K562 (cell line): ENCODE results near the gene PIN4. TPM values are rescaled to one million over a fixed set of nuclear protein-coding genes. Genes with fewer than 3 reads are reported as not detected.

ENCODE experiments used
- ATAC-seq: fragments of 200-7000 bp; cut with Tn5 transposase; 3 replicates; pipeline ENCODE4 v1.9.1; 2020; ENCODE audit warnings: moderate library complexity
- BruUV-seq: library from RNA; stranded (reverse); fragments of 400-500 nt; replicated peaks from 2 replicates; lab custom pipeline; 2021; lab: Mats Ljungman, UMichigan
- CTCF ChIA-PET: fragments of 300-600 bp; formaldehyde crosslinking; extraction: SDS; loops from one replicate; lab custom pipeline; 2021; ENCODE audit warnings: low intra/inter-chr PET ratio; lab: Yijun Ruan, JAX
- POLR2A ChIA-PET: fragments of 300-600, 350-650 bp; sonication (Branson Sonifier 250); formaldehyde crosslinking; extraction: SDS; loops from one replicate; lab custom pipeline; 2021; ENCODE audit warnings: antibody characterized with exemption, inconsistent platforms; lab: Yijun Ruan, JAX
- DNase-seq, 4 experiments: peaks; one replicate each; pipeline versions ENCODE4 v3.0.0 to v3.0.0-alpha.2; 2011 to 2018; ENCODE audit warnings: low spot score in 3 of 4, mixed read lengths in 3 of 4; ENCODE audit errors: extremely low read depth in 1 of 4
- FAIRE-seq: peaks from 2 replicates; lab custom pipeline; 2011; peaks lifted over from hg19 to GRCh38; lab: Jason Lieb, UNC
- H2AFZ ChIP-seq: 2 replicates; pipeline ENCODE4 v1.6.0; 2011; ENCODE audit warnings: low read depth, low read length, control low read depth, inconsistent platforms
- H3K27ac ChIP-seq: fragments of 200-600 bp; 3 replicates; pipeline ENCODE4 v1.8.0; 2011; ENCODE audit warnings: low read depth, mild to moderate bottlenecking, control low read depth, inconsistent platforms, low read length, moderate library complexity, mixed read lengths; ENCODE audit errors: extremely low read depth
- H3K27me3 ChIP-seq, 2 experiments: fragments of 300-600 bp in 1 of 2; 2 replicates in 1 of 2; 3 replicates in 1 of 2; pipeline versions ENCODE4 v1.6.0 to v1.8.0; 2011; ENCODE audit warnings: inconsistent platforms in 2 of 2, low read length in 2 of 2, mild to moderate bottlenecking in 1 of 2, mixed read lengths in 1 of 2, moderate library complexity in 1 of 2; ENCODE audit not compliant: control insufficient read depth in 2 of 2, insufficient read depth in 2 of 2
- H3K36me3 ChIP-seq: fragments of 300-600 bp; 3 replicates; pipeline ENCODE4 v1.8.0; 2011; ENCODE audit warnings: mild to moderate bottlenecking, low read length, inconsistent platforms; ENCODE audit not compliant: control insufficient read depth, insufficient read depth
- H3K4me1 ChIP-seq, 2 experiments: fragments of 200-600 bp in 1 of 2; replicated peaks in 1 of 2; 2 replicates in 1 of 2; 3 replicates in 1 of 2; pipeline versions ENCODE4 v1.5.1 to v1.8.0; 2011; ENCODE audit warnings: inconsistent platforms in 2 of 2, low read length in 2 of 2, mild to moderate bottlenecking in 1 of 2, mixed read lengths in 1 of 2, moderate library complexity in 1 of 2; ENCODE audit not compliant: control insufficient read depth in 2 of 2, insufficient read depth in 2 of 2
- H3K4me2 ChIP-seq: 2 replicates; pipeline ENCODE4 v1.6.1; 2011; ENCODE audit warnings: low read length, control low read depth, inconsistent platforms, mixed read lengths; ENCODE audit not compliant: insufficient read depth
- H3K4me3 ChIP-seq: fragments of 200-600 bp; sonication (generic), shearing (Covaris generic); 2 replicates; pipeline ENCODE4 v1.5.1; 2016; ENCODE audit warnings: control low read depth, inconsistent platforms
- H3K79me2 ChIP-seq: fragments of 200-600 bp; 3 replicates; pipeline ENCODE4 v1.8.0; 2011; ENCODE audit warnings: low read length, inconsistent platforms; ENCODE audit not compliant: control insufficient read depth, insufficient read depth
- H3K9ac ChIP-seq, 2 experiments: 2 replicates each; pipeline versions ENCODE4 v1.6.0 to v1.6.1; 2011; ENCODE audit warnings: low read depth in 2 of 2, low read length in 2 of 2, control low read depth in 1 of 2, inconsistent platforms in 1 of 2, mild to moderate bottlenecking in 1 of 2, mixed read lengths in 1 of 2; ENCODE audit not compliant: insufficient read depth in 1 of 2
- H3K9me1 ChIP-seq: one replicate; pipeline ENCODE4 v1.6.0; 2011; ENCODE audit warnings: inconsistent platforms, mild to moderate bottlenecking, low read length, moderate library complexity; ENCODE audit not compliant: control insufficient read depth, insufficient read depth
- H3K9me3 ChIP-seq: replicated peaks from 2 replicates; pipeline ENCODE4 v1.5.1; 2011; ENCODE audit warnings: low read depth, low read length, inconsistent platforms; ENCODE audit not compliant: control insufficient read depth, insufficient read depth
- H4K20me1 ChIP-seq: replicated peaks from 2 replicates; pipeline ENCODE4 v1.6.1; 2011; ENCODE audit warnings: low read length, inconsistent platforms, mixed read lengths; ENCODE audit not compliant: control insufficient read depth, insufficient read depth
- FOXJ3 ChIP-seq: sonication (generic); formaldehyde crosslinking; IDR thresholded peaks from 2 replicates; pipeline ENCODE4 v1.4.0; 2020; ENCODE audit warnings: mild to moderate bottlenecking, missing genetic modification reagents
- NUFIP1 ChIP-seq: fragments of 450-650 bp; IDR thresholded peaks from 2 replicates; pipeline ENCODE4 v1.6.1; 2018; ENCODE audit not compliant: partially characterized antibody
- PHF8 ChIP-seq: fragments of 200-600 bp; sonication (generic); IDR thresholded peaks from 2 replicates; pipeline ENCODE4 v1.6.1; 2012; ENCODE audit warnings: mixed run types, mild to moderate bottlenecking, inconsistent platforms, low read length, moderate library complexity, borderline replicate concordance
- WGBS: fragments of 100-300 bp; shearing (Covaris generic); methylation state at CpG from one replicate; pipeline ENCODE4 v1.1.6; 2016; ENCODE audit warnings: low coverage, mixed read lengths; ENCODE audit not compliant: insufficient coverage; ENCODE audit errors: missing lambda C conversion rate; 5-methylcytosine and 5-hydroxymethylcytosine counted together
- in situ Hi-C: fragments of 300-500 bp; cut with MboI; formaldehyde crosslinking; loops from 4 replicates; pipeline ENCODE4 v1.15.0; 2018; ENCODE audit warnings: inconsistent platforms, mixed read lengths
- intact Hi-C: fragments of 100-400 bp; cut with micrococcal nuclease; formaldehyde crosslinking; loops from 2 replicates; pipeline ENCODE4 v1.14.2; 2022
- polyA plus RNA-seq, 8 experiments: library from polyadenylated mRNA; depleted of rRNA in 4 of 8; stranded (reverse) in 5 of 8; unstranded in 3 of 8; fragments of >200 nt; fragmentation: Nextera tagmentation in 2 of 8; fragmentation: Illumina TruSeq in 1 of 8; extraction: Ambion mirVana in 2 of 8; extraction: Trizol in 1 of 8; gene quantifications; 2 replicates each; pipeline versions ENCODE4 v1.2.1 to v1.2.3, GENCODE V29; 2011 to 2014; ENCODE audit warnings: inconsistent platforms in 1 of 8, missing spikeins in 1 of 8
- total RNA-seq, 7 experiments: library from RNA; depleted of rRNA in 6 of 7; stranded (reverse); fragments of >200 nt in 6 of 7; fragmentation: Illumina TruSeq in 2 of 7; extraction: Trizol in 2 of 7; gene quantifications; 2 replicates each; pipeline versions ENCODE4 v1.2.1 to v1.2.3, GENCODE V29; 2011 to 2021; ENCODE audit warnings: low replicate concordance in 1 of 7
- TF ChIP-seq, protein P1 (sequence below): sonication (generic); formaldehyde crosslinking; IDR thresholded peaks from 2 replicates; pipeline ENCODE4 v1.8.1; 2023; ENCODE audit warnings: mild to moderate bottlenecking, missing genetic modification reagents
- TF ChIP-seq, protein P2 (sequence below): fragments of 450-650 bp; IDR thresholded peaks from 2 replicates; pipeline ENCODE4 v1.6.1; 2017; ENCODE audit warnings: antibody characterized with exemption

PIN4 gene
- total and polyA plus RNA-seq, 9 of the 15 experiments (the other 6 are each of a cell fraction or from before 2014, with no cell fraction given), result 10.0 to 132 (median 45.6) TPM

DNA sequence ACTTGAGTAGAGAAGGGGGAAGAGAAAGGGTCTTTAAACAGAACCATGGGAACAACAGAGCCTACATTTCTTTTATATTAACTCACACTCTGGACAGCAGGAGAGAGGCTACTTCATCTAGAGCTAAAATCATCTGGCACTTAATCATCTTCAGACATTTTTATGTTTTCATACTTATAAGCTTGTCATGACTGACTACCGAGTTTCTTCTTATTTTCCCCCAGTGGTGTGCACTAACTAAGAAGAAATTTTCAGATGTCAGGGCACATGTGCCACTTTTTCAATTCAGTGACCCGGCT is 38.0 kb upstream of the PIN4 start:
- Histone ChIP-seq H3K36me3 (no peaks in the 10 kb centered on the region), H2AFZ (no peak overlapping the region), H3K4me3 (no peak overlapping the region), H3K9me1 (no peaks in the 10 kb centered on the region), H3K4me1 (no peaks in the 10 kb centered on the region), H3K27me3 (peaks cover 6 to 43% of the 10 kb centered on the region in 2 experiments; a peak in 3 of 5 replicates), H3K9me3 (no peaks in the 10 kb centered on the region), H3K79me2 (no peaks in the 10 kb centered on the region), H3K4me2 (no peak overlapping the region), H4K20me1 (no peaks in the 10 kb centered on the region), H3K27ac (no peak overlapping the region), H3K9ac (no peak overlapping the region)
- ChIA-PET POLR2A (interaction anchor here (1.1 kb wide), 1 partner anchor 12 kb away, joined by 5 read pairs; no protein-coding TSS in a partner anchor), CTCF (no interaction called here)
- TF ChIP-seq NUFIP1, result no peak
- no peak for TF ChIP-seq FOXJ3 (CRISPR knock-in tag)
- TF ChIP-seq, protein P1, sequence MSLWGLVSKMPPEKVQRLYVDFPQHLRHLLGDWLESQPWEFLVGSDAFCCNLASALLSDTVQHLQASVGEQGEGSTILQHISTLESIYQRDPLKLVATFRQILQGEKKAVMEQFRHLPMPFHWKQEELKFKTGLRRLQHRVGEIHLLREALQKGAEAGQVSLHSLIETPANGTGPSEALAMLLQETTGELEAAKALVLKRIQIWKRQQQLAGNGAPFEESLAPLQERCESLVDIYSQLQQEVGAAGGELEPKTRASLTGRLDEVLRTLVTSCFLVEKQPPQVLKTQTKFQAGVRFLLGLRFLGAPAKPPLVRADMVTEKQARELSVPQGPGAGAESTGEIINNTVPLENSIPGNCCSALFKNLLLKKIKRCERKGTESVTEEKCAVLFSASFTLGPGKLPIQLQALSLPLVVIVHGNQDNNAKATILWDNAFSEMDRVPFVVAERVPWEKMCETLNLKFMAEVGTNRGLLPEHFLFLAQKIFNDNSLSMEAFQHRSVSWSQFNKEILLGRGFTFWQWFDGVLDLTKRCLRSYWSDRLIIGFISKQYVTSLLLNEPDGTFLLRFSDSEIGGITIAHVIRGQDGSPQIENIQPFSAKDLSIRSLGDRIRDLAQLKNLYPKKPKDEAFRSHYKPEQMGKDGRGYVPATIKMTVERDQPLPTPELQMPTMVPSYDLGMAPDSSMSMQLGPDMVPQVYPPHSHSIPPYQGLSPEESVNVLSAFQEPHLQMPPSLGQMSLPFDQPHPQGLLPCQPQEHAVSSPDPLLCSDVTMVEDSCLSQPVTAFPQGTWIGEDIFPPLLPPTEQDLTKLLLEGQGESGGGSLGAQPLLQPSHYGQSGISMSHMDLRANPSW (CRISPR knock-in tag), result no peak
- TF ChIP-seq, protein P2, sequence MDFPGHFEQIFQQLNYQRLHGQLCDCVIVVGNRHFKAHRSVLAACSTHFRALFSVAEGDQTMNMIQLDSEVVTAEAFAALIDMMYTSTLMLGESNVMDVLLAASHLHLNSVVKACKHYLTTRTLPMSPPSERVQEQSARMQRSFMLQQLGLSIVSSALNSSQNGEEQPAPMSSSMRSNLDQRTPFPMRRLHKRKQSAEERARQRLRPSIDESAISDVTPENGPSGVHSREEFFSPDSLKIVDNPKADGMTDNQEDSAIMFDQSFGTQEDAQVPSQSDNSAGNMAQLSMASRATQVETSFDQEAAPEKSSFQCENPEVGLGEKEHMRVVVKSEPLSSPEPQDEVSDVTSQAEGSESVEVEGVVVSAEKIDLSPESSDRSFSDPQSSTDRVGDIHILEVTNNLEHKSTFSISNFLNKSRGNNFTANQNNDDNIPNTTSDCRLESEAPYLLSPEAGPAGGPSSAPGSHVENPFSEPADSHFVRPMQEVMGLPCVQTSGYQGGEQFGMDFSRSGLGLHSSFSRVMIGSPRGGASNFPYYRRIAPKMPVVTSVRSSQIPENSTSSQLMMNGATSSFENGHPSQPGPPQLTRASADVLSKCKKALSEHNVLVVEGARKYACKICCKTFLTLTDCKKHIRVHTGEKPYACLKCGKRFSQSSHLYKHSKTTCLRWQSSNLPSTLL, result no peak
- no peak for TF ChIP-seq PHF8
- ATAC-seq (no peak), DNase-seq (no peak), FAIRE-seq (no peak)
- in situ Hi-C loops (no loop called here), intact Hi-C loops (no loop called here)
- no TSS peak for BruUV-seq
- WGBS, result 0% methylated on average over 2 of the region's 2 CpGs
